ENCODE data around the gene WIPF2. TPM values are rescaled to one million over a fixed set of nuclear protein-coding genes. Genes with fewer than 3 reads are reported as not detected.

WIPF2 gene
- polyA plus RNA-seq, 2 of the 4 experiments (the other 2 are of a cell fraction) = 13.8 to 21.5 TPM

DNA sequence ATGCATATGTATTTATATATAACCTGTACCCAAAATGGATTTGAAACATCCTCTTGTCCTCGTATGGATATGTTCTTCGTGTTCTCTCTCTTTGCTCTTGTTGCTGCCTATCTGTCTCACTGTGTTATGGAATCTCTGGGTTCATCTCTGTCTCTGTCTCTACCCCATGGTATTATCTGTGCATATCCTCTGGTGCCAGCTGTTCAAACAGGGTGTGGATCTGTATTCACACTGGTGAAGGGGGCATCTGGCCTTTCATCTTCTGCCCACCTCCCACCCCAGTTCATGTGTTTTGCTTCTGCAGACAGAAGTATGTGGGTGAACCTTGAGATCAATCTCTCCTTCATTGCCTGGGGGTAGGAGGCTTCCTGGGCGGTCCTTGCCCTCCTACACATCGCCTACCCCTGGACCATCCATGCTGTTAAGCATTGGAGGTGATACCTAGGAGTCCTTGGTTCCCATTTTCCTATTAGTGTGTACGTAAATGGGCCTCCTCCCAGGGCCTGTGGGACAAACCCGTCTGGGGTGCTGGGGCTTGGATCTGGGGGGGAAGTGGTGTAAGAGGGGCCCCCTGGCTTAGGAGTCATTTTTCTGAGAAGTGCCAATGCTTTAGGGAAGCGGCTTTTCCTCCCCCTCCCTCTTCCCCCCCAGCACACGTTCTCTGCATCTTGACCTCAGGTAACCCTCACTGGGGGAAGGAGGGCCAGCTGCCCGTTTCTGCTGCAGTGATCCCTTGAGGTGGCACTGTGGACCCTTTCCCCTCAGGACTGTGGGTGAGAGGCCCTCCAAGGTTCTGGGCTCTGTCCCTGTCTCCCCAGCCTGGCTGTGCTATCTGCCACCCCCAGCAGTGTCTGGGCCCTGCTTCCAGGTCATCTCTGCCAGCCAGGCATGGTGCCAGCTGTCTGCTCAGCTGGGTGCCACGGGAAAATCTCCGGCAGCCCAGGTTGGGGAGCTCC, 111.0 kb downstream of the WIPF2 start:
- 39% methylated on average over 10 of the region's 11 CpGs for WGBS (ENCODE audit: missing lambda C conversion rate)
- ChIA-PET CTCF (interaction anchor here (0.8 to 50.4 kb wide), 5 partner anchors 11 to 130 kb away, joined by 3 to 2395 read pairs (median 7); partner anchors contain the start of genes CDC6, GJD3 and RARA), POLR2A (interaction anchor here (0.8 to 1.7 kb wide), 3 partner anchors 10 to 1359 kb away, joined by 3 to 8 read pairs (median 3); partner anchors contain the start of gene EIF1)
- TF ChIP-seq EHMT2 (IDR thresholded peaks at IDR 0.05; ENCODE audit: low read depth) = no peak
- no peak for TF ChIP-seq CBX2 (IDR thresholded peaks at IDR 0.05; ENCODE audit: borderline replicate concordance, low read depth)
- TF ChIP-seq CEBPB (IDR thresholded peaks at IDR 0.05) = no peak
- no peak for TF ChIP-seq RCOR1 (IDR thresholded peaks at IDR 0.05; ENCODE audit: low read depth, low read length)
- TF ChIP-seq, protein P1, sequence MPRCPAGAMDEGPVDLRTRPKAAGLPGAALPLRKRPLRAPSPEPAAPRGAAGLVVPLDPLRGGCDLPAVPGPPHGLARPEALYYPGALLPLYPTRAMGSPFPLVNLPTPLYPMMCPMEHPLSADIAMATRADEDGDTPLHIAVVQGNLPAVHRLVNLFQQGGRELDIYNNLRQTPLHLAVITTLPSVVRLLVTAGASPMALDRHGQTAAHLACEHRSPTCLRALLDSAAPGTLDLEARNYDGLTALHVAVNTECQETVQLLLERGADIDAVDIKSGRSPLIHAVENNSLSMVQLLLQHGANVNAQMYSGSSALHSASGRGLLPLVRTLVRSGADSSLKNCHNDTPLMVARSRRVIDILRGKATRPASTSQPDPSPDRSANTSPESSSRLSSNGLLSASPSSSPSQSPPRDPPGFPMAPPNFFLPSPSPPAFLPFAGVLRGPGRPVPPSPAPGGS (IDR thresholded peaks at IDR 0.05) = no peak
- no peak for FAIRE-seq
- peak overlapping the region; percentile 74 to 82 for H3K27ac ChIP-seq
- peak overlapping the region; percentile 75 for H3K4me2 ChIP-seq
- H3K4me3 ChIP-seq = peak overlapping the region; percentile 2; the same call in 1 of the 3 replicates
- DNase-seq (ENCODE audit: low read depth in 1 of 2, low spot score in 1 of 2) = no peak
- peaks cover 93% of the 10 kb centered on the region for H3K4me1 ChIP-seq
- no peaks in the 10 kb centered on the region for H3K9me3 ChIP-seq
- no peak for ATAC-seq

DNA sequence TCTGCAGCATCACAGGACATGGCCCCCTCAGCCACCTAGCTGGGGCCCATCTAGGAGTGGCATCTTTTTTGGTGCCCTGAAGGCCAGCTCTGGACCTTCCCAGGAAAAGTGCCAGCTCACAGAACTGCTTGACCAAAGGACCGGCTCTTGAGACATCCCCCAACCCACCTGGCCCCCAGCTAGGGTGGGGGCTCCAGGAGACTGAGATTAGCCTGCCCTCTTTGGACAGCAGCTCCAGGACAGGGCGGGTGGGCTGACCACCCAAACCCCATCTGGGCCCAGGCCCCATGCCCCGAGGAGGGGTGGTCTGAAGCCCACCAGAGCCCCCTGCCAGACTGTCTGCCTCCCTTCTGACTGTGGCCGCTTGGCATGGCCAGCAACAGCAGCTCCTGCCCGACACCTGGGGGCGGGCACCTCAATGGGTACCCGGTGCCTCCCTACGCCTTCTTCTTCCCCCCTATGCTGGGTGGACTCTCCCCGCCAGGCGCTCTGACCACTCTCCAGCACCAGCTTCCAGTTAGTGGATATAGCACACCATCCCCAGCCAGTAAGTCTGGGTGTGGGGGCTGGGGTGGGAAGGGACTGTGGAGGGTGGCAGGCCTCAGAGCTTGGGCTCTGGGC, 111.9 kb downstream of the WIPF2 start:
- peak overlapping the region; percentile 75 for H3K4me2 ChIP-seq
- H3K4me3 ChIP-seq = peak overlapping the region; percentile 12; the same call in 1 of the 3 replicates
- ATAC-seq (no peak), DNase-seq (ENCODE audit: low read depth in 1 of 2, low spot score in 1 of 2) (no peak), FAIRE-seq (no peak)
- ChIA-PET POLR2A (interaction anchor here (0.6 to 1.7 kb wide), 4 partner anchors 11 to 1358 kb away, joined by 3 to 8 read pairs (median 3); partner anchors contain the start of gene EIF1), CTCF (interaction anchor here (0.8 to 50.4 kb wide), 5 partner anchors 12 to 131 kb away, joined by 3 to 2395 read pairs (median 7); partner anchors contain the start of genes CDC6, GJD3 and RARA)
- TF ChIP-seq, protein P2, sequence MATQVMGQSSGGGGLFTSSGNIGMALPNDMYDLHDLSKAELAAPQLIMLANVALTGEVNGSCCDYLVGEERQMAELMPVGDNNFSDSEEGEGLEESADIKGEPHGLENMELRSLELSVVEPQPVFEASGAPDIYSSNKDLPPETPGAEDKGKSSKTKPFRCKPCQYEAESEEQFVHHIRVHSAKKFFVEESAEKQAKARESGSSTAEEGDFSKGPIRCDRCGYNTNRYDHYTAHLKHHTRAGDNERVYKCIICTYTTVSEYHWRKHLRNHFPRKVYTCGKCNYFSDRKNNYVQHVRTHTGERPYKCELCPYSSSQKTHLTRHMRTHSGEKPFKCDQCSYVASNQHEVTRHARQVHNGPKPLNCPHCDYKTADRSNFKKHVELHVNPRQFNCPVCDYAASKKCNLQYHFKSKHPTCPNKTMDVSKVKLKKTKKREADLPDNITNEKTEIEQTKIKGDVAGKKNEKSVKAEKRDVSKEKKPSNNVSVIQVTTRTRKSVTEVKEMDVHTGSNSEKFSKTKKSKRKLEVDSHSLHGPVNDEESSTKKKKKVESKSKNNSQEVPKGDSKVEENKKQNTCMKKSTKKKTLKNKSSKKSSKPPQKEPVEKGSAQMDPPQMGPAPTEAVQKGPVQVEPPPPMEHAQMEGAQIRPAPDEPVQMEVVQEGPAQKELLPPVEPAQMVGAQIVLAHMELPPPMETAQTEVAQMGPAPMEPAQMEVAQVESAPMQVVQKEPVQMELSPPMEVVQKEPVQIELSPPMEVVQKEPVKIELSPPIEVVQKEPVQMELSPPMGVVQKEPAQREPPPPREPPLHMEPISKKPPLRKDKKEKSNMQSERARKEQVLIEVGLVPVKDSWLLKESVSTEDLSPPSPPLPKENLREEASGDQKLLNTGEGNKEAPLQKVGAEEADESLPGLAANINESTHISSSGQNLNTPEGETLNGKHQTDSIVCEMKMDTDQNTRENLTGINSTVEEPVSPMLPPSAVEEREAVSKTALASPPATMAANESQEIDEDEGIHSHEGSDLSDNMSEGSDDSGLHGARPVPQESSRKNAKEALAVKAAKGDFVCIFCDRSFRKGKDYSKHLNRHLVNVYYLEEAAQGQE (IDR thresholded peaks at IDR 0.05) = no peak
- TF ChIP-seq PHF8 (IDR thresholded peaks at IDR 0.05; ENCODE audit: borderline replicate concordance, low read depth) (no peak), E2F6 (IDR thresholded peaks at IDR 0.05; ENCODE audit: borderline replicate concordance, low read depth) (no peak), HOXB5 (CRISPR knock-in tag; IDR thresholded peaks at IDR 0.05) (no peak), NPAS2 (CRISPR knock-in tag; IDR thresholded peaks at IDR 0.05; ENCODE audit: borderline replicate concordance) (no peak), NFE2L2 (conservative IDR thresholded peaks at IDR 0.05; ENCODE audit: low read length) (no peak), KDM1A (IDR thresholded peaks at IDR 0.05; ENCODE audit: low read depth) (no peak), ZSCAN20 (CRISPR knock-in tag; IDR thresholded peaks at IDR 0.05) (no peak), ESRRA (IDR thresholded peaks at IDR 0.05; ENCODE audit: borderline replicate concordance, low read length) (no peak), HES2 (IDR thresholded peaks at IDR 0.05) (no peak), MAFK (IDR thresholded peaks at IDR 0.05; ENCODE audit: partially characterized antibody) (no peak), SMC3 (IDR thresholded peaks at IDR 0.05) (no peak), CBX2 (IDR thresholded peaks at IDR 0.05; ENCODE audit: borderline replicate concordance, low read depth) (no peak)
- TF ChIP-seq, protein P3, sequence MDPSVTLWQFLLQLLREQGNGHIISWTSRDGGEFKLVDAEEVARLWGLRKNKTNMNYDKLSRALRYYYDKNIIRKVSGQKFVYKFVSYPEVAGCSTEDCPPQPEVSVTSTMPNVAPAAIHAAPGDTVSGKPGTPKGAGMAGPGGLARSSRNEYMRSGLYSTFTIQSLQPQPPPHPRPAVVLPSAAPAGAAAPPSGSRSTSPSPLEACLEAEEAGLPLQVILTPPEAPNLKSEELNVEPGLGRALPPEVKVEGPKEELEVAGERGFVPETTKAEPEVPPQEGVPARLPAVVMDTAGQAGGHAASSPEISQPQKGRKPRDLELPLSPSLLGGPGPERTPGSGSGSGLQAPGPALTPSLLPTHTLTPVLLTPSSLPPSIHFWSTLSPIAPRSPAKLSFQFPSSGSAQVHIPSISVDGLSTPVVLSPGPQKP (IDR thresholded peaks at IDR 0.05; ENCODE audit: low read depth, low read length) = no peak
- H3K4me1 ChIP-seq = peaks cover 93% of the 10 kb centered on the region
- H3K9me3 ChIP-seq = no peaks in the 10 kb centered on the region
- 86% methylated on average over 10 of the region's 10 CpGs for WGBS (ENCODE audit: missing lambda C conversion rate)
- H3K27ac ChIP-seq = peak overlapping the region; percentile 74 to 82
